Measurements from ENCODE around the gene ZCCHC17. TPM values are rescaled to one million over a fixed set of nuclear protein-coding genes. Genes with fewer than 3 reads are reported as not detected.
A peak's percentile ranks its signal among the peaks of the same experiment; 100 is the strongest.

ZCCHC17 gene
- total RNA-seq, 1 donor: 30.4 TPM

- Histone ChIP-seq H3K36me3 (ENCODE audit: insufficient read depth, low read length) (peaks cover 8% of the 10 kb centered on the region), H3K4me2 (ENCODE audit: insufficient read depth, low read length) (peak overlapping the region; percentile 98), H3K4me3 (ENCODE audit: insufficient read depth, low read length) (peak overlapping the region; percentile 99), H3K9me3 (ENCODE audit: low read depth, low read length) (no peaks in the 10 kb centered on the region), H4K20me1 (ENCODE audit: insufficient read depth, low read length) (peaks cover 12% of the 10 kb centered on the region), H3K27me3 (ENCODE audit: insufficient read depth, low read length) (no peaks in the 10 kb centered on the region), H3K4me1 (ENCODE audit: insufficient read depth, low read length) (peaks cover 28% of the 10 kb centered on the region), H2AFZ (ENCODE audit: low read length) (peak overlapping the region; percentile 95), H3K27ac (ENCODE audit: low read depth, low read length) (peak overlapping the region; percentile 94), H3K79me2 (ENCODE audit: insufficient read depth, low read length) (peaks cover 87% of the 10 kb centered on the region)
- peak; percentile 36 for DNase-seq (ENCODE audit: insufficient read length, low spot score, missing footprints)
- TF ChIP-seq, protein P1, sequence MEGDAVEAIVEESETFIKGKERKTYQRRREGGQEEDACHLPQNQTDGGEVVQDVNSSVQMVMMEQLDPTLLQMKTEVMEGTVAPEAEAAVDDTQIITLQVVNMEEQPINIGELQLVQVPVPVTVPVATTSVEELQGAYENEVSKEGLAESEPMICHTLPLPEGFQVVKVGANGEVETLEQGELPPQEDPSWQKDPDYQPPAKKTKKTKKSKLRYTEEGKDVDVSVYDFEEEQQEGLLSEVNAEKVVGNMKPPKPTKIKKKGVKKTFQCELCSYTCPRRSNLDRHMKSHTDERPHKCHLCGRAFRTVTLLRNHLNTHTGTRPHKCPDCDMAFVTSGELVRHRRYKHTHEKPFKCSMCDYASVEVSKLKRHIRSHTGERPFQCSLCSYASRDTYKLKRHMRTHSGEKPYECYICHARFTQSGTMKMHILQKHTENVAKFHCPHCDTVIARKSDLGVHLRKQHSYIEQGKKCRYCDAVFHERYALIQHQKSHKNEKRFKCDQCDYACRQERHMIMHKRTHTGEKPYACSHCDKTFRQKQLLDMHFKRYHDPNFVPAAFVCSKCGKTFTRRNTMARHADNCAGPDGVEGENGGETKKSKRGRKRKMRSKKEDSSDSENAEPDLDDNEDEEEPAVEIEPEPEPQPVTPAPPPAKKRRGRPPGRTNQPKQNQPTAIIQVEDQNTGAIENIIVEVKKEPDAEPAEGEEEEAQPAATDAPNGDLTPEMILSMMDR (IDR thresholded peaks at IDR 0.05; ENCODE audit: extremely low read depth, low read depth, low read length): no peak
These were observed 730 bp downstream of the ZCCHC17 start for GRCh38 chr1:31297277-31298247.

- DNase-seq (ENCODE audit: insufficient read length, low spot score, missing footprints): peak; percentile 46
- H3K79me2 ChIP-seq (ENCODE audit: insufficient read depth, low read length): peaks cover 91% of the 10 kb centered on the region
- H3K9me3 ChIP-seq (ENCODE audit: low read depth, low read length): no peaks in the 10 kb centered on the region
These were observed 2.5 kb downstream of the ZCCHC17 start for GRCh38 chr1:31299365-31299764.

DNA sequence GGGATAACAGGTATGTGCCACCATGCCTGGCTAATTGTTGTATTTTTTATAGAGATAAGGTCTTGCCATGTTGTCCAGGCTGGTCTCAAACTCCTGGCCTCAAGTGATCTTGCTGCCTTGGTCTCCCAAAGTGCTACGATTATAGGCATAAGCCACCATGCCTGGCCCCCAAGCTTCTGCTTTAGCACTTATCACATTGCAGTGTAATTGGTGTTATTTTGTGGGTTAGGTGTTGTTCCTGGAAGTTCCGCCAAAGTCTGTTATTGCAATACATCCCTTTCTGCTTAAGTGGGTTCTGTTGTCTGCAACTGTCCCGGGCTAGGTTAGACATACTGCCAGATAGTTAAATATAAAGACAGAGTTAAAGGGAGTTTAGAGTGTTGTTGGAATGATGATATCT lies 3.4 kb downstream of the ZCCHC17 start:
- Histone ChIP-seq H3K4me3 (ENCODE audit: insufficient read depth, low read length) (no peak overlapping the region), H3K4me2 (ENCODE audit: insufficient read depth, low read length) (no peak overlapping the region), H3K4me1 (ENCODE audit: insufficient read depth, low read length) (peaks cover 28% of the 10 kb centered on the region), H4K20me1 (ENCODE audit: insufficient read depth, low read length) (peaks cover 12% of the 10 kb centered on the region), H3K79me2 (ENCODE audit: insufficient read depth, low read length) (peaks cover 89% of the 10 kb centered on the region), H3K27me3 (ENCODE audit: insufficient read depth, low read length) (no peaks in the 10 kb centered on the region), H2AFZ (ENCODE audit: low read length) (no peak overlapping the region), H3K27ac (ENCODE audit: low read depth, low read length) (no peak overlapping the region), H3K9me3 (ENCODE audit: low read depth, low read length) (no peaks in the 10 kb centered on the region), H3K36me3 (ENCODE audit: insufficient read depth, low read length) (no peaks in the 10 kb centered on the region)
- no peak for DNase-seq (ENCODE audit: insufficient read length, low spot score, missing footprints)
- TF ChIP-seq, protein P1 (IDR thresholded peaks at IDR 0.05; ENCODE audit: extremely low read depth, low read depth, low read length): no peak

More at GRCh38 chr1:31299365-31299764, 2.5 kb downstream of the ZCCHC17 start:
- Histone ChIP-seq H3K4me3 (ENCODE audit: insufficient read depth, low read length) (no peak overlapping the region), H3K36me3 (ENCODE audit: insufficient read depth, low read length) (no peaks in the 10 kb centered on the region), H2AFZ (ENCODE audit: low read length) (no peak overlapping the region), H3K4me1 (ENCODE audit: insufficient read depth, low read length) (peaks cover 28% of the 10 kb centered on the region), H3K27ac (ENCODE audit: low read depth, low read length) (peak overlapping the region; percentile 5), H4K20me1 (ENCODE audit: insufficient read depth, low read length) (peaks cover 12% of the 10 kb centered on the region), H3K27me3 (ENCODE audit: insufficient read depth, low read length) (no peaks in the 10 kb centered on the region), H3K4me2 (ENCODE audit: insufficient read depth, low read length) (peak overlapping the region; percentile 6)
- TF ChIP-seq, protein P1 (IDR thresholded peaks at IDR 0.05; ENCODE audit: extremely low read depth, low read depth, low read length): no peak
